BLaER1 treated with 17β-estradiol and CSF1 and Interleukin-3, amounts not matched to agents 10 nM and 100 nM (cell line): ENCODE results near the gene CHD2.
A peak's percentile ranks its signal among the peaks of the same experiment; 100 is the strongest.

Experiments
- H3K27ac ChIP-seq, 11 experiments: shearing (Covaris generic); formaldehyde crosslinking; 2 replicates each; pipeline ENCODE4 v1.8.1; 2022
- H3K27me3 ChIP-seq, 11 experiments: shearing (Covaris generic); formaldehyde crosslinking; 2 replicates each; pipeline ENCODE4 v1.8.1; 2022
- H3K36me3 ChIP-seq, 11 experiments: shearing (Covaris generic); formaldehyde crosslinking; 2 replicates each; pipeline ENCODE4 v1.8.1; 2022
- H3K4me1 ChIP-seq, 10 experiments: shearing (Covaris generic); formaldehyde crosslinking; 2 replicates each; pipeline ENCODE4 v1.8.1; 2022
- H3K4me2 ChIP-seq, 11 experiments: shearing (Covaris generic); formaldehyde crosslinking; 2 replicates each; pipeline ENCODE4 v1.8.1; 2022
- H3K4me3 ChIP-seq, 10 experiments: shearing (Covaris generic); formaldehyde crosslinking; 2 replicates each; pipeline ENCODE4 v1.8.1; 2022
- H3K9ac ChIP-seq, 11 experiments: shearing (Covaris generic); formaldehyde crosslinking; 2 replicates each; pipeline ENCODE4 v1.8.1; 2022
- H3K9me3 ChIP-seq, 11 experiments: shearing (Covaris generic); formaldehyde crosslinking; replicated peaks in 1 of 11; 2 replicates each; pipeline ENCODE4 v1.8.1; 2022
- H4K20me1 ChIP-seq, 11 experiments: shearing (Covaris generic); formaldehyde crosslinking; 2 replicates each; pipeline ENCODE4 v1.8.1; 2022
- Cebpa-rat ChIP-seq, 11 experiments: shearing (Covaris generic); IDR thresholded peaks; 2 replicates each; pipeline ENCODE4 v1.8.1; 2022

Gene CHD2

DNA sequence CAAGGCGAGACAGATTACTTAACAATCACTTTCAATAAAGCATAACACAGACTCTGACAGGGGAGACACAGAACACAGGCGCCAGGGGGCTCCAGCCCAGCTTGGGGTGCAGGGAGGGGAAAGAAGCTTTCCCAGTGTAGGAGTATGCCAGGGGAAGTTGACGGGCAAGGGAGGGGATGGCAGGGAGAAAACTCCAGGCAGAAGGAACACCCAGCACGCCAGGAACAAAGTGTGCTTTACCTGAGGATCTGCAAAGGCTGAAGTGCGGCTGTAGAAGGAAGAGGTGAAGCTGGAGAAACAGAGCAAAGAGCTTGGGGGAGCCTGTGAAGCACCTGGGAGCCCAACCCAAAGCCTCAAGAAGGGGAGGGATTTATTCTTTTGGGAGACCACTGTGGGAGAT lies 176.8 kb downstream of the CHD2 start:
- peaks cover 0 to 30% (median 0%) of the 10 kb centered on the region in 11 experiments; a peak in 5 of 22 replicates for H3K27me3 ChIP-seq
- H3K4me1 ChIP-seq: peaks cover 5 to 71% (median 33%) of the 10 kb centered on the region in 10 experiments; a peak in 18 of 20 replicates
- H4K20me1 ChIP-seq: peaks cover 0 to 100% (median 0%) of the 10 kb centered on the region in 11 experiments; a peak in 8 of 22 replicates
- H3K27ac ChIP-seq: no peak overlapping the region
- no peak overlapping the region for H3K9ac ChIP-seq
- H3K36me3 ChIP-seq: peaks cover 0 to 41% (median 0%) of the 10 kb centered on the region in 11 experiments; a peak in 6 of 22 replicates
- no peak overlapping the region for H3K4me3 ChIP-seq
- peak overlapping the region in 3 of 11 experiments; percentile 19 to 97 (median 20); a peak in 5 of 22 replicates for H3K4me2 ChIP-seq
- no peak for TF ChIP-seq Cebpa-rat (IDR thresholded peaks at IDR 0.05)
- H3K9me3 ChIP-seq: no peaks in the 10 kb centered on the region
